Activated CD4-positive, alpha-beta T cell treated with anti-CD3 and anti-CD28 coated beads, Interleukin-2, Interleukin-6, amounts not matched to agents 100 ng/mL and 50 ng/mL, durations not matched to agents 16 hours and 8 hours (primary cell): ENCODE results near the gene ATP1B2.
A peak's percentile ranks its signal among the peaks of the same experiment; 100 is the strongest.

Experiments used
- DNase-seq: peaks from one replicate; pipeline ENCODE4 v3.0.0-alpha.2; 2020

Gene ATP1B2

GRCh38 chr17:7686222-7687071 is 35.7 kb downstream of the ATP1B2 start:
- peak; percentile 84 for DNase-seq

GRCh38 chr17:7687072-7687907 is 36.6 kb downstream of the ATP1B2 start, which contains the start of gene TP53:
Gene TP53, minus strand, starts transcription at chr17:7687490. Its CDS starts 10,896 bp downstream, at chr17:7676594.
- DNase-seq, result peak; percentile 95

GRCh38 chr17:7687908-7688807 is 37.4 kb downstream of the ATP1B2 start, which contains the start of gene WRAP53:
Gene WRAP53, plus strand, starts transcription at chr17:7688477. Its CDS starts 172 bp downstream, at chr17:7688649.
- DNase-seq, result peak; percentile 98

- no peak for DNase-seq
Observed at GRCh38 chr17:7688808-7689316, 38.1 kb downstream of the ATP1B2 start.

GRCh38 chr17:7695586-7695985 is 44.9 kb downstream of the ATP1B2 start:
- no peak for DNase-seq

GRCh38 chr17:7697828-7698588 is 47.3 kb downstream of the ATP1B2 start:
- no peak for DNase-seq

- DNase-seq, result no peak
Observed at GRCh38 chr17:7700510-7700909, 49.8 kb downstream of the ATP1B2 start.

- no peak for DNase-seq
Observed at GRCh38 chr17:7701681-7702080, 51.0 kb downstream of the ATP1B2 start.

- DNase-seq, result no peak
Observed at GRCh38 chr17:7702776-7703175, 52.0 kb downstream of the ATP1B2 start.

- DNase-seq, result no peak
Observed at GRCh38 chr17:7703584-7704479, 53.1 kb downstream of the ATP1B2 start.

- DNase-seq, result no peak
Observed at GRCh38 chr17:7704601-7705268, 54.0 kb downstream of the ATP1B2 start, which contains the start of gene EFNB3. Gene EFNB3, plus strand, starts transcription at chr17:7705202. Its CDS starts 397 bp downstream, at chr17:7705599.

- DNase-seq, result no peak
Observed at GRCh38 chr17:7705269-7706255, 54.8 kb downstream of the ATP1B2 start.

GRCh38 chr17:7706631-7707354 is 56.1 kb downstream of the ATP1B2 start:
- no peak for DNase-seq
